T-helper 2 cell treated with Interferon-gamma antibody and Interleukin-4, amounts not matched to agents 5 μg/mL and 100 μg/mL, for 36 hours (primary cell): ENCODE measurements around the gene SPANXD.
"Not testable (repeated sequence)": the region's sequence is repeated elsewhere in the genome, so short reads cannot be mapped to it uniquely, and the experiment has no call there.

Source experiments
- DNase-seq: peaks from one replicate; pipeline ENCODE4 v3.0.0; 2021; ENCODE audit warnings: low spot score
- H3K27ac Mint-ChIP-seq: one replicate; pipeline ENCODE4 v1.8.0; 2021; ENCODE audit warnings: mild to moderate bottlenecking, mixed read lengths
- H3K27me3 Mint-ChIP-seq: one replicate; pipeline ENCODE4 v1.8.0; 2021; ENCODE audit warnings: low read depth, mixed read lengths
- H3K36me3 Mint-ChIP-seq: one replicate; pipeline ENCODE4 v1.8.0; 2021; ENCODE audit warnings: low read depth, mixed read lengths
- H3K4me1 Mint-ChIP-seq: one replicate; pipeline ENCODE4 v1.8.0; 2021; ENCODE audit warnings: low read depth, mixed read lengths
- H3K4me3 Mint-ChIP-seq: one replicate; pipeline ENCODE4 v1.8.0; 2022; ENCODE audit warnings: mild to moderate bottlenecking, moderate library complexity, mixed read lengths
- H3K9me3 Mint-ChIP-seq: one replicate; pipeline ENCODE4 v1.8.0; 2021; ENCODE audit warnings: mixed read lengths

Gene SPANXD

GRCh38 chrX:141698639-141699038 is at the start of gene SPANXD:
TSS of gene SPANXD (minus strand) at chrX:141698739. CDS start at chrX:141698405, 334 bp downstream.
- not testable (repeated sequence) for H3K4me3 Mint-ChIP-seq, H3K27me3 Mint-ChIP-seq, H3K36me3 Mint-ChIP-seq, DNase-seq, H3K9me3 Mint-ChIP-seq, H3K27ac Mint-ChIP-seq, H3K4me1 Mint-ChIP-seq

- H3K4me1 Mint-ChIP-seq: no peaks in the 10 kb centered on the region
- no peaks in the 10 kb centered on the region for H3K27me3 Mint-ChIP-seq
- H3K4me3 Mint-ChIP-seq: no peak overlapping the region
- no peak for DNase-seq
- H3K9me3 Mint-ChIP-seq: no peaks in the 10 kb centered on the region
- no peaks in the 10 kb centered on the region for H3K36me3 Mint-ChIP-seq
- H3K27ac Mint-ChIP-seq: no peak overlapping the region
Observed at GRCh38 chrX:141742666-141743065, 44.1 kb upstream of the SPANXD start.

GRCh38 chrX:141736656-141737055 is 38.1 kb upstream of the SPANXD start:
- no peak for DNase-seq
- Mint-ChIP-seq H3K4me3 (no peak overlapping the region), H3K9me3 (peaks cover 4% of the 10 kb centered on the region), H3K27me3 (no peaks in the 10 kb centered on the region), H3K4me1 (no peaks in the 10 kb centered on the region), H3K27ac (no peak overlapping the region), H3K36me3 (no peaks in the 10 kb centered on the region)

GRCh38 chrX:141733371-141733770 is 34.8 kb upstream of the SPANXD start:
- Mint-ChIP-seq H3K4me3 (no peak overlapping the region), H3K27ac (no peak overlapping the region), H3K27me3 (no peaks in the 10 kb centered on the region), H3K4me1 (no peaks in the 10 kb centered on the region), H3K9me3 (peaks cover 4% of the 10 kb centered on the region), H3K36me3 (no peaks in the 10 kb centered on the region)
- DNase-seq: no peak

- no peaks in the 10 kb centered on the region for H3K27me3 Mint-ChIP-seq
- no peak overlapping the region for H3K4me3 Mint-ChIP-seq
- peaks cover 4% of the 10 kb centered on the region for H3K9me3 Mint-ChIP-seq
- no peaks in the 10 kb centered on the region for H3K36me3 Mint-ChIP-seq
- DNase-seq: no peak
- H3K4me1 Mint-ChIP-seq: no peaks in the 10 kb centered on the region
- H3K27ac Mint-ChIP-seq: no peak overlapping the region
Observed at GRCh38 chrX:141732031-141732430, 33.5 kb upstream of the SPANXD start.

GRCh38 chrX:141724186-141724585 is 25.6 kb upstream of the SPANXD start:
- no peak overlapping the region for H3K4me3 Mint-ChIP-seq
- DNase-seq: no peak

GRCh38 chrX:141714680-141715079 is 16.1 kb upstream of the SPANXD start:
- Mint-ChIP-seq H3K4me1 (no peaks in the 10 kb centered on the region), H3K27ac (no peak overlapping the region), H3K36me3 (no peaks in the 10 kb centered on the region), H3K4me3 (no peak overlapping the region), H3K9me3 (peaks cover 8% of the 10 kb centered on the region), H3K27me3 (no peaks in the 10 kb centered on the region)
- no peak for DNase-seq

More at GRCh38 chrX:141724186-141724585, 25.6 kb upstream of the SPANXD start:
- Mint-ChIP-seq H3K27ac (no peak overlapping the region), H3K9me3 (peaks cover 8% of the 10 kb centered on the region), H3K27me3 (no peaks in the 10 kb centered on the region), H3K4me1 (no peaks in the 10 kb centered on the region), H3K36me3 (no peaks in the 10 kb centered on the region)

- no peaks in the 10 kb centered on the region for H3K9me3 Mint-ChIP-seq
- DNase-seq: no peak
- H3K4me3 Mint-ChIP-seq: no peak overlapping the region
- no peaks in the 10 kb centered on the region for H3K36me3 Mint-ChIP-seq
- H3K4me1 Mint-ChIP-seq: no peaks in the 10 kb centered on the region
- H3K27me3 Mint-ChIP-seq: no peaks in the 10 kb centered on the region
- H3K27ac Mint-ChIP-seq: no peak overlapping the region
Observed at GRCh38 chrX:141701072-141701471, 2.5 kb upstream of the SPANXD start.

GRCh38 chrX:141673946-141674345 is 24.6 kb downstream of the SPANXD start:
- Mint-ChIP-seq H3K27me3 (no peaks in the 10 kb centered on the region), H3K4me1 (no peaks in the 10 kb centered on the region), H3K36me3 (no peaks in the 10 kb centered on the region), H3K4me3 (no peak overlapping the region), H3K27ac (no peak overlapping the region), H3K9me3 (peaks cover 14% of the 10 kb centered on the region)
- DNase-seq: no peak

GRCh38 chrX:141669689-141670088 is 28.9 kb downstream of the SPANXD start:
- Mint-ChIP-seq H3K27ac (no peak overlapping the region), H3K36me3 (no peaks in the 10 kb centered on the region), H3K4me3 (no peak overlapping the region), H3K4me1 (no peaks in the 10 kb centered on the region), H3K27me3 (no peaks in the 10 kb centered on the region), H3K9me3 (peaks cover 14% of the 10 kb centered on the region)
- no peak for DNase-seq

- H3K27ac Mint-ChIP-seq: no peak overlapping the region
- H3K36me3 Mint-ChIP-seq: no peaks in the 10 kb centered on the region
- no peak overlapping the region for H3K4me3 Mint-ChIP-seq
- peaks cover 14% of the 10 kb centered on the region for H3K9me3 Mint-ChIP-seq
- DNase-seq: no peak
- H3K4me1 Mint-ChIP-seq: no peaks in the 10 kb centered on the region
- no peaks in the 10 kb centered on the region for H3K27me3 Mint-ChIP-seq
Observed at GRCh38 chrX:141668371-141668770, 30.2 kb downstream of the SPANXD start.

- Mint-ChIP-seq H3K36me3 (no peaks in the 10 kb centered on the region), H3K9me3 (peaks cover 5% of the 10 kb centered on the region), H3K4me1 (no peaks in the 10 kb centered on the region), H3K27ac (no peak overlapping the region), H3K27me3 (no peaks in the 10 kb centered on the region), H3K4me3 (no peak overlapping the region)
- no peak for DNase-seq
Observed at GRCh38 chrX:141662781-141663180, 35.8 kb downstream of the SPANXD start.

- Mint-ChIP-seq H3K27ac (no peak overlapping the region), H3K4me1 (no peaks in the 10 kb centered on the region), H3K4me3 (no peak overlapping the region), H3K27me3 (no peaks in the 10 kb centered on the region), H3K9me3 (no peaks in the 10 kb centered on the region), H3K36me3 (no peaks in the 10 kb centered on the region)
- DNase-seq: no peak
Observed at GRCh38 chrX:141652286-141652685, 46.3 kb downstream of the SPANXD start.
